Loucy (cell line): ENCODE results near the gene RAB40B.

Source experiments
- H2AFZ ChIP-seq: fragments of 200-600 bp; sonication (generic); 2 replicates; pipeline ENCODE4 v1.6.0; 2016; ENCODE audit warnings: antibody characterized with exemption, mild to moderate bottlenecking, low read length, moderate library complexity
- H3F3A ChIP-seq: fragments of 200-600 bp; 2 replicates; pipeline ENCODE4 v1.6.0; 2016; ENCODE audit warnings: antibody characterized with exemption, low read depth, mild to moderate bottlenecking
- H3K27me3 ChIP-seq: fragments of 200-600 bp; sonication (generic); 2 replicates; pipeline ENCODE4 v1.6.1; 2014; ENCODE audit warnings: low read length, mild to moderate bottlenecking; ENCODE audit not compliant: insufficient read depth, poor library complexity, severe bottlenecking
- H3K36me3 ChIP-seq: fragments of 200-600 bp; sonication (generic); 2 replicates; pipeline ENCODE4 v1.6.1; 2016; ENCODE audit warnings: low read length; ENCODE audit not compliant: insufficient read depth
- H3K4me1 ChIP-seq: fragments of 200-600 bp; sonication (generic); 2 replicates; pipeline ENCODE4 v1.5.1; 2014; ENCODE audit warnings: low read length, mild to moderate bottlenecking; ENCODE audit not compliant: insufficient read depth, poor library complexity, severe bottlenecking
- H3K4me2 ChIP-seq: fragments of 200-600 bp; sonication (generic); 2 replicates; pipeline ENCODE4 v1.6.0; 2014; ENCODE audit warnings: antibody characterized with exemption, low read length, low read depth, mild to moderate bottlenecking; ENCODE audit not compliant: poor library complexity, severe bottlenecking
- H3K4me3 ChIP-seq: fragments of 200-600 bp; sonication (generic); 2 replicates; pipeline ENCODE4 v1.5.1; 2014; ENCODE audit warnings: low read length, mild to moderate bottlenecking, mixed read lengths; ENCODE audit not compliant: poor library complexity, severe bottlenecking
- H3K79me2 ChIP-seq: fragments of 200-600 bp; sonication (generic); 2 replicates; pipeline ENCODE4 v1.6.1; 2014; ENCODE audit warnings: low read length; ENCODE audit not compliant: insufficient read depth
- H3K9ac ChIP-seq: fragments of 200-600 bp; sonication (generic); 2 replicates; pipeline ENCODE4 v1.6.0; 2014; ENCODE audit warnings: mild to moderate bottlenecking, low read depth, low read length, moderate library complexity; ENCODE audit not compliant: poor library complexity, severe bottlenecking
- H3K9me2 ChIP-seq: fragments of 200-600 bp; sonication (generic); replicated peaks from 2 replicates; pipeline ENCODE4 v1.6.1; 2016; ENCODE audit warnings: low read depth, low read length, mixed read lengths
- H3K9me3 ChIP-seq: fragments of 200-600 bp; sonication (generic); 2 replicates; pipeline ENCODE4 v1.6.1; 2014; ENCODE audit warnings: mild to moderate bottlenecking, antibody characterized with exemption, low read length, low read depth; ENCODE audit not compliant: insufficient read depth
- H4K20me1 ChIP-seq: fragments of 200-600 bp; sonication (generic); 2 replicates; pipeline ENCODE4 v1.6.0; 2014; ENCODE audit warnings: antibody characterized with exemption, low read length, mild to moderate bottlenecking; ENCODE audit not compliant: insufficient read depth, poor library complexity, severe bottlenecking
- EZH2phosphoT487 ChIP-seq: fragments of 200-600 bp; IDR thresholded peaks from 2 replicates; pipeline ENCODE4 v1.6.1; 2018; ENCODE audit warnings: antibody characterized with exemption, mild to moderate bottlenecking, moderate library complexity, borderline replicate concordance
- TF ChIP-seq, protein P1 (sequence below): fragments of 200-600 bp; sonication (generic); conservative IDR thresholded peaks from 2 replicates; pipeline ENCODE4 v1.5.1; 2014; ENCODE audit warnings: mild to moderate bottlenecking, antibody characterized with exemption, low read length

The RAB40B gene

DNA sequence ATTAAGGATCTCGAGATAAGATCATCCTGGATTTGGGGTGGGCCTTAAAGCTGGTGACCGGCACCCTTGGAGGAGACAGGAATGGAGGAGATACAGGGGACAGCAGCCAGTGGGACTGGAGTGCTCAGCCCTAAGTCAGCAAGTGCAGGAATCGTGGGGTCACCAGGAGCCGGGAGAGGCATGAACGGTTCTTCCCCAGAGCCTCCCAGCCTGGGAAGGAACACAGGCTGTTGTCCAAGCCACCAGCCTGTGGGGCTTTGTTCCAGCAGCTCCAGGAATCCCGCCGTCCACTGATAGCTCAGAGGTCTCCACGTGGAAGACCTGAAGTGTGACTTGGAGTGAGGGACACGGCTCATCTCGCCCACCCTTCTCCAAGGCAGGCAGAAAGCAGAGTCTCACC, 47.8 kb downstream of the RAB40B start:
- no peak overlapping the region for H3K4me3 ChIP-seq
- no peaks in the 10 kb centered on the region for H3K9me3 ChIP-seq
- peaks cover 6% of the 10 kb centered on the region for H3K27me3 ChIP-seq
- peaks cover 18% of the 10 kb centered on the region for H3K4me1 ChIP-seq
- H4K20me1 ChIP-seq = peaks cover 25% of the 10 kb centered on the region
- H3K4me2 ChIP-seq = no peak overlapping the region
- H2AFZ ChIP-seq = no peak overlapping the region
- 0 out of 2 replicates have a peak, but pooled peaks cover 3% of the 10 kb centered on the region for H3F3A ChIP-seq
- H3K36me3 ChIP-seq = no peaks in the 10 kb centered on the region
- H3K9me2 ChIP-seq = no peaks in the 10 kb centered on the region
- H3K9ac ChIP-seq = no peak overlapping the region
- H3K79me2 ChIP-seq = peaks cover 24% of the 10 kb centered on the region
- TF ChIP-seq, protein P1, sequence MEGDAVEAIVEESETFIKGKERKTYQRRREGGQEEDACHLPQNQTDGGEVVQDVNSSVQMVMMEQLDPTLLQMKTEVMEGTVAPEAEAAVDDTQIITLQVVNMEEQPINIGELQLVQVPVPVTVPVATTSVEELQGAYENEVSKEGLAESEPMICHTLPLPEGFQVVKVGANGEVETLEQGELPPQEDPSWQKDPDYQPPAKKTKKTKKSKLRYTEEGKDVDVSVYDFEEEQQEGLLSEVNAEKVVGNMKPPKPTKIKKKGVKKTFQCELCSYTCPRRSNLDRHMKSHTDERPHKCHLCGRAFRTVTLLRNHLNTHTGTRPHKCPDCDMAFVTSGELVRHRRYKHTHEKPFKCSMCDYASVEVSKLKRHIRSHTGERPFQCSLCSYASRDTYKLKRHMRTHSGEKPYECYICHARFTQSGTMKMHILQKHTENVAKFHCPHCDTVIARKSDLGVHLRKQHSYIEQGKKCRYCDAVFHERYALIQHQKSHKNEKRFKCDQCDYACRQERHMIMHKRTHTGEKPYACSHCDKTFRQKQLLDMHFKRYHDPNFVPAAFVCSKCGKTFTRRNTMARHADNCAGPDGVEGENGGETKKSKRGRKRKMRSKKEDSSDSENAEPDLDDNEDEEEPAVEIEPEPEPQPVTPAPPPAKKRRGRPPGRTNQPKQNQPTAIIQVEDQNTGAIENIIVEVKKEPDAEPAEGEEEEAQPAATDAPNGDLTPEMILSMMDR = no peak

DNA sequence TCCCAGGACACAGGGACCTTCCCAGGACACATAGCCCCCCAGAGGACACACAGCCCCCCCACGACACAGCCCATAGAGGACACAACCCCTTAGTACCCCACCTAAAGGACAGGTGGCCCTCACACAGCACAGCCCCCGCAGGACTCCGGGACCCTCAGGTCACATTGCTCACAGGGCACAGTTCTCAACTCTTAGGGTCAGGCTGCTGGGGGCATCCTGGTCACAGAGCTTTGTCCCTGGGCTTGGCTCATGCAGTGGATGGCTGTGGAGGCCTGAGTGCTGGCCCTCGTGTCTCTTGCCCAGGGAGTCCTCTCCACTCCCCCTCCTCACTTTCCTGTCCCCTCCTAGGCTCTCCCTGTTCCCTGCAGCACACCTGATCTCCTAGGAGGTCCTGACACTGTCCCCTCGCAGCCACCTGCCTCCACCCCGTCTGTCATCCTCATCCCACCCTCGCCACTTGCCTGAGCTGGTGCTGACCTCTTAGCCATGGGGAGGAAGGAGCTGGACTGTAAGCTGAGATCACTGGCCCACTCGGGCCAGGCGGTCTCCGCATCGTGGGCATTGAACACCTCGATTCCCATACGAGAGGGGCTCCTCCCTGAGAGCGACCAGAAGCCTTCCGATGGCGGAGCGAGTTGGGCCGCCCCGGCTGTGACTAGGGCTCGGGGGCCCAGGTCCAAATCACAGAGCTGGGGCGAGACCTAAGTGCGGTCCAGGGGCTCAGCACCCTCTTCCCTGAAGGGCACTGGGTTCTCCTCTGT, 48.8 kb downstream of the RAB40B start:
- H2AFZ ChIP-seq = no peak overlapping the region
- H3K27me3 ChIP-seq = peaks cover 6% of the 10 kb centered on the region
- no peaks in the 10 kb centered on the region for H3K9me2 ChIP-seq
- no peaks in the 10 kb centered on the region for H3K36me3 ChIP-seq
- peak overlapping the region; percentile 63 for H3K4me2 ChIP-seq
- peaks cover 34% of the 10 kb centered on the region for H4K20me1 ChIP-seq
- no peaks in the 10 kb centered on the region for H3K9me3 ChIP-seq
- no peak overlapping the region for H3K4me3 ChIP-seq
- TF ChIP-seq EZH2phosphoT487 = no peak
- H3F3A ChIP-seq = 0 out of 2 replicates have a peak, but pooled peaks cover 3% of the 10 kb centered on the region
- H3K4me1 ChIP-seq = peaks cover 28% of the 10 kb centered on the region
- H3K79me2 ChIP-seq = peaks cover 35% of the 10 kb centered on the region
- H3K9ac ChIP-seq = no peak overlapping the region

DNA sequence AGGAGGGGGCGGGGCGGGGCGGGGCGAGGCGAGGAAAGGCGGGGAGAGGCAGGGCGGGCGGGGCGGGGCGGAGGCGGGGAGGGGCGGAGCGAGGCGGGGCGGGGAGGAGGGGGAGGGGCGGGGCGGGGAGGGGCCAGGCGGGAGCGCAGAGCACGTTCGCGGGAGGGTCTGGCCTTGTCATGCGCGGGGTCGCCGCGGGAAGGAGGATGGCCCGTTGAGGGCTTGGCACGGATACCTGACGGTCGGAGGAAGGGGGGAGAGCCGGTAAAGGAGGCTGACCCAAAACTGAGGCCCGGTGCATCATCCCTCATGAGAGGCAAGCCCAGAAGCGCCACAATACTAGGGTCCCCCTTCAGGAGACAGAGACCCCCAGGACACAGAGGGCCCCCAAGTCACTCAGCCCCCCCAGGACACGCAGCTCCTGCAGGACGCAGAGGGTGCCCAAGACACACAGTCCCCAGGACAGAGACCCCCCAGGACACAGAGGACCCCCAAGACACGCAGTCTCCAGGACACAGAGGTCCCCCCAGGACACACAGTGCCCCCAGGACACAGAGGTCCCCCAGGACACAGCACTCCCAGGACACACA, 49.7 kb downstream of the RAB40B start:
- Histone ChIP-seq H4K20me1 (peaks cover 43% of the 10 kb centered on the region), H3K4me3 (peak overlapping the region; percentile 64), H3K9me2 (no peaks in the 10 kb centered on the region), H3K4me2 (peak overlapping the region; percentile 63), H3K36me3 (peaks cover 7% of the 10 kb centered on the region; the same call in 1 of the 2 replicates), H3F3A (0 out of 2 replicates have a peak, but pooled peaks cover 3% of the 10 kb centered on the region), H3K9me3 (no peaks in the 10 kb centered on the region), H3K4me1 (peaks cover 32% of the 10 kb centered on the region), H2AFZ (0 out of 2 replicates have a peak overlapping the region, but pooled peaks have one; percentile 49), H3K27me3 (peaks cover 6% of the 10 kb centered on the region), H3K79me2 (peaks cover 43% of the 10 kb centered on the region), H3K9ac (peak overlapping the region; percentile 40)
- TF ChIP-seq, protein P1 = no peak
- no peak for TF ChIP-seq EZH2phosphoT487
